HuH-7 (cell line): ENCODE results near the gene MRPL20.

Experiments used
- DNase-seq: peaks from one replicate; pipeline ENCODE4 v3.0.0; 2011; ENCODE audit warnings: low spot score

MRPL20 gene

DNA sequence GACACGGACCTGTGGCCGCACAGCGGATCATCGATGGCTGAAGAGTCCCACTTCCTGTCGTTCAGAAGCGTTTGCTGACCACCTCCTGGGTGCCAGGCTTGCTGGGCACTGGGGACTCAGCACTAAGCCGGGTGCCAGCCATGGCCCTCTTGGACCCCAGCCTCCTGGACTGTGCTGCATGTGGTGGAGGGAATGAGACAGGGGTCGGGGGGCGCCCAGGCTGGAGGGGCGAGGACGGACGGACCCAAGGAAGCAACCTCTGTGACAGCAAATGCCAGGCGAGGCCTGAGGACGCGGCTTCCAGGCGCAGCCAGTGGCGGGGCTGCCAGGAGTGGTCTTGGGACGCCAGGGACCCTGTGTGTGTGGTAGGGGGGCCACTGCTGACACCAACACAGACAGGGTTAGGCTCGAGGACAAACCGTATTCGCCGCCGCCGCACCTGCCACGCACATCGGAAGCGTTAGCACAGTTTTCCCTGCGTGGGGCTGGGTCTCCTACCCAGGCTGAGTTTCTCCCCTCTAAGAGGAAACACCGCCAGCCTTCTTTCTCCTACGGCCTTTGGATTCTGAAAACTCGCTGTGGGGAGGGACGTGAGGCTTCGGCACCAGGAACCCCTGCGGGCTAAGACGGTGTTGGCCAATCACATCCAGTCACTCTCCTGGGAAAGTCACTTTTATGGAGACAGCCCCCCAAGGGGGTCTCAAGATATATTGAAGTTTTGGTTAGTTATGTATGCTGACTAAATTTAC is 45.7 kb downstream of the MRPL20 start:
- no peak for DNase-seq

GRCh38 chr1:1360506-1361169 is 46.5 kb downstream of the MRPL20 start:
- DNase-seq: no peak

GRCh38 chr1:1359664-1360468 is 47.2 kb downstream of the MRPL20 start:
- no peak for DNase-seq

GRCh38 chr1:1359308-1359663 is 47.8 kb downstream of the MRPL20 start:
- DNase-seq: no peak

- DNase-seq: no peak
Observed at GRCh38 chr1:1358433-1359271, 48.4 kb downstream of the MRPL20 start, which contains the start of gene MXRA8. Gene MXRA8, minus strand, starts transcription at chr1:1358555. Its CDS starts 51 bp downstream, at chr1:1358504.

DNA sequence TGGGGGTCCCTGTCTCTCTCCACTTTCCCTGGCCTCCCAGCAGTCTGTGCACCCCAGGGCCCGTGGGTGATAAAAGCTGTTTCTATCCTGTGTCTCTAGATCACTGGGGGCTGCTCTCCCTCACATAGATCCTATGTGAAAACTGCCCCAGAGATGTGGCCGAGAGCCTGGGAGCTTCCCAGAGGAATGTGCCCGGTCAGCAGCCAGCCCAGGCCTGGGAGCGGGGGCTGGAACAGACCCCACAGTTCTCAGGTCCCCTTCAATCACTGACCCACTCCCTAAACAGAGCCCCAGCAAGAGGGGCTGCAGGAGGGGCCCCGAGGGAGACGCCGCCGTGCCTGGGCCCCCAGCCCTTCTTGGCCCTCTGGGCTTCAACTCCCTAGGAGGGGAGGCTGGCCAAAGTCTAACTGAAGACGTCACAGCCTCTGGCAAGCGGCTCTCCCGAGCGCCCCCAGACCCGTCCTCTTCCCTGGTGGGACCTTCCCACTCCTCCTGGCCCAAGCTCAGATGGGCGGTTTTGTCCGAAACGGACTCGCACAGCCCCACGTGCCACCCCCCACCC is 49.1 kb downstream of the MRPL20 start:
- no peak for DNase-seq

GRCh38 chr1:1356796-1357401 is 50.2 kb downstream of the MRPL20 start:
- DNase-seq: no peak

- no peak for DNase-seq
Observed at GRCh38 chr1:1356166-1356795, 50.8 kb downstream of the MRPL20 start.

GRCh38 chr1:1355416-1355815 is 51.7 kb downstream of the MRPL20 start:
- DNase-seq: no peak

GRCh38 chr1:1354271-1355247 is 52.5 kb downstream of the MRPL20 start:
- DNase-seq: no peak

DNA sequence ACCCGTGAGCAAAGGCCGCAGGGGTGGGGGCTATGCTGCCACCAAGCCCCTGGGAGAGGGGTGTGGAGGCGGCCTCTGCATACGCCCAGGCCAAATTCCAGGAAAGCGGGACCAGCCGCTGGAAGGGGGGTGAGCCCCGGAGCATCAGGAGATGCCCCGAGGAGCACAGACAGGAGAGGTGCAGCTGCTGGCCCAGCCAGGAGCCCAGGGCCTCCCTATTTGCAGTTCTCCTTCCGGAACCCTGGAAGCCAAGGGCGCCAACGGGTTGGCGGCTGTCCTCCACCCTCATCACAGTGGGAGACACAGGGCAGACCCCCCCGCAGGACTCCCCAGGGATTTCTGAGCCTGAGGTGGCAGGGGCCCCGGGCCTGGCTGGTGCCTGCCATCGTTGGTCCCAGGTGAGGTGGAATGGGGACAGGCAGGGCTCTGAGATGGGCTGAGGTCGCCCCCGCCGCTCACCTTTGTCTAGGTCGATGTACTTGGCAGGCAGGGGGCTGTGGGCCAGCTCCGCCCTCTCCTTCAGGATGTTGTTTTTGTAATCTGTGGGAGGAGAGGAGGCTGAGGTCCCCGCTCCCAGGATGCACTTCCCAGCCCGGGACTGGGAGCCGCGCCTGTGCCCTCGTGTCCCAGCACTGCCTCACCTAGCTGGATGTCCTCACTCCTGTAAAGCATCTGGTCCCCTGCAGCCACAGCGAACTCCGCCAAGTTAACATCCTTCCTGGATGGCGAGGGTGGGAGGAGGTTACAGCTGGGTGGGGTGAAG is 53.5 kb downstream of the MRPL20 start:
- DNase-seq: no peak

DNA sequence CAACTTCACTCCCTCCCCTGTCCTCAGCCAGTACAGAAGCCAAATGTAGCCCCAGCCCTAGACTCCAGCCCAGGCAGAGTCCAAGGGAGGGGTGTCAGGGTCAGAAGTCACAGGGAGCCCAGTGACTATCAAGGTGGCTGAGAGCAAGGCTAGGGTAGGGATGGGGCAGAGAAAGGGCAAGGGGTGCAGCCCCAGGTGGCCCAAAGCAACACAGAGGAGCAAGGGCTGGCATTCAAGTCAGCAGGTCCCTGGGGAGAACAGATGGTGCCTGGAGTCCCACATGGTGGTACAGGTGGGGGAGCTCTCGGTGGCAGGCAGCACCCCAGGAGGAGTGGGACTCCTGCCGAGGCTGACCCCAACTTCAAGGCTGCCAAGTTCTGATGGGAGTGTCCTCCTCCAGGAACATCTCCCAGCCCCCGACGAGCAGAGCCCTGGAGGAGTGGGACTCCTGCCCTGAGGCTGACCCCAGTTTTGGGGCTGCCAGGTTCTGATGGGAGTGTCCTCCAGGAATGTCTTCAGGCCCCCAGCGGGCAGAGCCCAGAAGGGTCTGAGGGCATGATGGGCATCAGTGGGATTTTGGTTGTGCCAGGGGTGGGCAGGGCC is 54.2 kb downstream of the MRPL20 start:
- DNase-seq: no peak
